ENCODE data around the gene MRPL53.

The MRPL53 gene

DNA sequence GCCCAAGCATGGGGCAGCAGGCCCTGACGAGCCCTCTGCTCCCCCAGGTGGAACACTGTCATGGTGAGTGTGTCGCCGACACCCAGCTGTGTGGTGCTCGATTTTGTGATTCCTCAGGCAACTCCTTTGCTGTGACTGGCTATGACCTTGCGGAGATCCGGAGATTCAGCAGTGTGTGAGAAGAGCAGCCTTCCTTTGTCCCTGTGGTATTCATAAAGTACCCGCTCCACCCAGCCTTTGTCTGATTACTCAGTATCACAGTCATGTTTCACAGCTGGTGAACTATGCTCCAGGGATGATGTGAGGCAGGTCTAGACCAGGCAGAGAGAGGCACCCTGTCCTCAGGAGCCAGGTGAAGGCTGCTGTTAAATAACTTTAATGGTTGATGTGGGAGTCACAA, 47.0 kb downstream of the MRPL53 start:
- no peak for TF ChIP-seq ZNF274 (IDR thresholded peaks at IDR 0.05; ENCODE audit: low read depth, low read length)
- no peak overlapping the region for H3K4me3 ChIP-seq (ENCODE audit: low read length)

GRCh38 chr2:74424995-74425406, 47.5 kb downstream of the MRPL53 start:
- TF ChIP-seq ZNF274 (IDR thresholded peaks at IDR 0.05; ENCODE audit: low read depth, low read length): no peak
- H3K4me3 ChIP-seq (ENCODE audit: low read length): no peak overlapping the region

DNA sequence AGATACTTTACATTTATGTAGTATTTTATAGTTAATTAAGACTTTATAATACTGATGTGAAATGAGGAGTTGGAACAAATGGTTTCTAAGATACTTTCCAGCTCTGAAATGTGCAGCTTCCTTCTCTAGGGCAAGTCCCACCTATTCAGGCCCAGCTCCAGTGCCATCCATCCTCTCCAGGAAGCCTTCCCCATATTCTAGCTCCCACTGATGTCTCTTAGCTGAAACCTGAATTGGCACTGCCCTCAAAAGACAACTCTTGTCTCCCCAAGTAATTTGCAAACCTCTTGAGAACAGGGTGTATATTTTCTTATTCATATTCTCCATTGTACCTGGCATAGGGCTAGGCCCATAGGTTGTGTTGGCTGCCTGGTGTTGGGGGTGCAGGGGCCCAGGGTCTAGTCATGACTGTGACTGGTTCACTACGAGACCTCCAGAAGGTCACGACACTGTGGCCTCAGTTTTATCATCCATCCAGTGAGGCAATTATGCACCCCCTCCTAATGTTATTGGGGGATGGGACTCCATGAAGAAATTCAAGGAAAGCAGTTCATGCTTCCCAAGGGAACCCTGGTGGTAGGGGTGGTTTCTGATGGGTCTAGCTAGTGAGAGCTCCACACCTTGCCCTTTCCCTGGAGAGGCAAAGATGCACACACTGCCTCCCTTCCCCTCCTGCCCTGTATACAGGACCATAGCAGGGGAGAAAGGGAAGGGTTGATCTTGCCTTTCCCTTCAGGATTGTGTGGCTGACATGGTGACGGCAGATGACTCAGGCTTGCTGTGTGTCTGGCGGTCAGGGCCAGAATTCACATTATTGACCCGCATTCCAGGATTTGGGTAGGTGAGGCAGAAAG, 48.1 kb downstream of the MRPL53 start:
- TF ChIP-seq ZNF274 (IDR thresholded peaks at IDR 0.05; ENCODE audit: low read depth, low read length): no peak
- no peak overlapping the region for H3K4me3 ChIP-seq (ENCODE audit: low read length)

- no peak for TF ChIP-seq ZNF274 (IDR thresholded peaks at IDR 0.05; ENCODE audit: low read depth, low read length)
Measured at GRCh38 chr2:74423231-74424095, 49.0 kb downstream of the MRPL53 start.

More at GRCh38 chr2:74423231-74424095, 49.0 kb downstream of the MRPL53 start:
- no peak overlapping the region for H3K4me3 ChIP-seq (ENCODE audit: low read length)
